ENCODE results near the gene SIPA1L3. TPM values are rescaled to one million over a fixed set of nuclear protein-coding genes. Genes with fewer than 3 reads are reported as not detected.
A peak's percentile ranks its signal among the peaks of the same experiment; 100 is the strongest.

The SIPA1L3 gene
- total and polyA plus RNA-seq, 9 of the 15 experiments (the other 6 are each of a cell fraction or from before 2014, with no cell fraction given): 0.01 to 6.1 (median 2.5) TPM

- TF ChIP-seq FOXO4 (CRISPR knock-in tag; IDR thresholded peaks at IDR 0.05) (no peak), MBD2 (IDR thresholded peaks at IDR 0.05; ENCODE audit: borderline replicate concordance, low read depth) (peak; percentile 81; the same call in 1 of the 2 replicates), GTF3C2 (IDR thresholded peaks at IDR 0.05; ENCODE audit: borderline replicate concordance, extremely low read depth, insufficient read length) (peak; percentile 77), CTBP1 (IDR thresholded peaks at IDR 0.05; ENCODE audit: borderline replicate concordance) (peak; percentile 64; the same call in 1 of the 2 replicates), CCAR2 (IDR thresholded peaks at IDR 0.05; ENCODE audit: low read depth, low read length) (no peak), ZNF384 (IDR thresholded peaks at IDR 0.05; ENCODE audit: low read depth, low read length) (no peak), BRF1 (IDR thresholded peaks at IDR 0.05; ENCODE audit: borderline replicate concordance, extremely low read depth, insufficient read length) (no peak), GTF2A2 (tag; IDR thresholded peaks at IDR 0.05) (no peak), ZNF584 (CRISPR knock-in tag; IDR thresholded peaks at IDR 0.05; ENCODE audit: low read depth) (no peak), HDAC1 (IDR thresholded peaks at IDR 0.05) (peak in 1 of 2 experiments; percentile 96; a peak in 2 of 4 replicates), EZH2 (IDR thresholded peaks at IDR 0.05; ENCODE audit: borderline replicate concordance, low read depth, low read length) (no peak)
Observed at GRCh38 chr19:38224014-38224862, 317.2 kb downstream of the SIPA1L3 start, which contains the start of gene DPF1 (continued).

All from K562 (cell line).